C4-2B (cell line): ENCODE results near the gene ZP2.
"Not testable (repeated sequence)": the region's sequence is repeated elsewhere in the genome, so short reads cannot be mapped to it uniquely, and the experiment has no call there.

Source experiments
- H3K27ac ChIP-seq: fragments of 450-650 bp; 2 replicates; pipeline ENCODE4 v1.5.1; 2017
- CTCF ChIP-seq: fragments of 450-650 bp; conservative IDR thresholded peaks from 2 replicates; pipeline ENCODE4 v1.5.1; 2017; ENCODE audit warnings: mild to moderate bottlenecking
- ZFX ChIP-seq: fragments of 450-650 bp; IDR thresholded peaks from 2 replicates; pipeline ENCODE4 v1.6.1; 2017

The ZP2 gene

GRCh38 chr16:21197621-21198020, 13.8 kb downstream of the ZP2 start:
- H3K27ac ChIP-seq = no peak overlapping the region
- no peak for TF ChIP-seq CTCF
- TF ChIP-seq ZFX = no peak

DNA sequence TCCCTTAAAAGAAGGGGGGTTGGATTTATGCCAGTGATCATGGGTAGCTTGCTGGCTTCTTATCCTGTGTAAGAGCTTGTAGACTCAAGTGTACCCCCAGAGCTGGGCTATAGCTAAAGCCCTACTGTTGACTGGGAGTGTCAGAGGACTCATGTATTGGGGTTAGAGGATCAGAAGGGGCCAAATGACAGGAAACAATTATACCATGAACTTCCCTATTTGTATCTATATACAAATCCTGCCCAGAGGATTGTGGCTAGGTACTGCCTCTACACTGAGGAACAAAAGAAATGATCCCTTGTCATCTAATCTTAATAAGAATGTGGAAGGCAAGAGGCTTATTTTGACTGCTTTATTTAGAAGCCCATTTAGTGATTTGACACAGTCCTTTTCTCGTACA, 14.3 kb downstream of the ZP2 start:
- no peak overlapping the region for H3K27ac ChIP-seq
- no peak for TF ChIP-seq ZFX
- no peak for TF ChIP-seq CTCF

GRCh38 chr16:21195330-21195729, 16.0 kb downstream of the ZP2 start:
- H3K27ac ChIP-seq = not testable (repeated sequence)

GRCh38 chr16:21194771-21195301, 16.5 kb downstream of the ZP2 start:
- no peak overlapping the region for H3K27ac ChIP-seq
- TF ChIP-seq CTCF (no peak), ZFX (no peak)

GRCh38 chr16:21192991-21193390, 18.4 kb downstream of the ZP2 start:
- H3K27ac ChIP-seq = no peak overlapping the region
- TF ChIP-seq CTCF (no peak), ZFX (no peak)

- H3K27ac ChIP-seq = no peak overlapping the region
These were observed 20.8 kb downstream of the ZP2 start for GRCh38 chr16:21190599-21190998.

DNA sequence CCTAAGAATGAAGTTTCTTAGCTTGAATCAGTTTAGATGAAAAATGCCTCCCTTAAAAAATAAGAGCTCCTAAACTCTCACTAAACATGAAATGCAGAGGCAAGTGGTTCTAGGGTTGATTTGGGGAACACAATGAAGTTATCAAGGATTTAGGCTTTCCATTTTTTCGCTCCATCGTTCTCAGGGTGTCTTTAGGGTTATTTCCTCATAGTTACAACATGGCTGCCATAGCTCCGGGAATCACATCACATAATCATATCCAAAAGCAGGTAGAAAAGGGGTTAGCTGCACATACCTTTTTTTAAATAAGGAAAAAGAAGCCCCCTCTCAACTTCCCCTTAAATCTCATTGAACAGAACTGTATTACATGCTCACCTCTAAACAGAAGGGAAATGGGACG, 21.4 kb downstream of the ZP2 start:
- TF ChIP-seq CTCF (no peak), ZFX (no peak)
- H3K27ac ChIP-seq = no peak overlapping the region

More at GRCh38 chr16:21190599-21190998, 20.8 kb downstream of the ZP2 start:
- no peak for TF ChIP-seq ZFX
- TF ChIP-seq CTCF = no peak

- no peak overlapping the region for H3K27ac ChIP-seq
- TF ChIP-seq CTCF (no peak), ZFX (no peak)
These were observed 22.1 kb downstream of the ZP2 start for GRCh38 chr16:21189311-21189710.
